Ammon's horn (tissue), 1 donor: Measurements from ENCODE around the gene BICDL2.

ENCODE experiments used
- DNase-seq: peaks from one replicate; pipeline ENCODE4 v3.0.0-alpha.2; 2016; ENCODE audit warnings: low spot score

Gene BICDL2

GRCh38 chr16:3023669-3024478 is 12.9 kb downstream of the BICDL2 start, which contains the start of the genes HCFC1R1 and THOC6:
TSS of gene HCFC1R1 (minus strand) at chr16:3023942. CDS start at chr16:3023941, 1 bp downstream.
TSS of gene THOC6 (plus strand) at chr16:3024035. CDS start at chr16:3024327, 292 bp downstream.
- DNase-seq = peak; percentile 99

- DNase-seq = peak; percentile 62
Measured at GRCh38 chr16:3023415-3023668, 13.4 kb downstream of the BICDL2 start.

- DNase-seq = no peak
Measured at GRCh38 chr16:3022684-3023414, 13.9 kb downstream of the BICDL2 start.

DNA sequence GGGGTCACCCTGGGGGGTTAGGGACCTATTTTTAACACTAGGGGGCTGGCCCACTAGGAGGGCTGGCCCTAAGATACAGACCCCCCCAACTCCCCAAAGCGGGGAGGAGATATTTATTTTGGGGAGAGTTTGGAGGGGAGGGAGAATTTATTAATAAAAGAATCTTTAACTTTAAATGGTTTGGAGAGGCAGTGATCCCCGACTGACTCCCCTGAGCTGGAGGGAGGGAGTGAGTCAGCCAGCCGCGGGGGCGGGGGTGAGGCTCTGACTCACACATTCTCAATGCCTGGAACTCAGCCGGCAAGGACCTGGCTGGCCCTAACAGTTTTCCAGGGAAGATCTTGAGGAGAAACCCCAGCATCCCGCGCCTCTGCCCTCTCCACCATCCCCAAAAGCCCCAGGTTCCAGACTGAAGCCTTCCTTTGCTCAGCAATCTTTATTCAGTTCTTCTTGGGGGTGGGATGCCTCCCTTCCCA is 14.5 kb downstream of the BICDL2 start:
- peak; percentile 64 for DNase-seq

GRCh38 chr16:3021449-3022207 is 15.1 kb downstream of the BICDL2 start:
- DNase-seq = peak; percentile 60

DNA sequence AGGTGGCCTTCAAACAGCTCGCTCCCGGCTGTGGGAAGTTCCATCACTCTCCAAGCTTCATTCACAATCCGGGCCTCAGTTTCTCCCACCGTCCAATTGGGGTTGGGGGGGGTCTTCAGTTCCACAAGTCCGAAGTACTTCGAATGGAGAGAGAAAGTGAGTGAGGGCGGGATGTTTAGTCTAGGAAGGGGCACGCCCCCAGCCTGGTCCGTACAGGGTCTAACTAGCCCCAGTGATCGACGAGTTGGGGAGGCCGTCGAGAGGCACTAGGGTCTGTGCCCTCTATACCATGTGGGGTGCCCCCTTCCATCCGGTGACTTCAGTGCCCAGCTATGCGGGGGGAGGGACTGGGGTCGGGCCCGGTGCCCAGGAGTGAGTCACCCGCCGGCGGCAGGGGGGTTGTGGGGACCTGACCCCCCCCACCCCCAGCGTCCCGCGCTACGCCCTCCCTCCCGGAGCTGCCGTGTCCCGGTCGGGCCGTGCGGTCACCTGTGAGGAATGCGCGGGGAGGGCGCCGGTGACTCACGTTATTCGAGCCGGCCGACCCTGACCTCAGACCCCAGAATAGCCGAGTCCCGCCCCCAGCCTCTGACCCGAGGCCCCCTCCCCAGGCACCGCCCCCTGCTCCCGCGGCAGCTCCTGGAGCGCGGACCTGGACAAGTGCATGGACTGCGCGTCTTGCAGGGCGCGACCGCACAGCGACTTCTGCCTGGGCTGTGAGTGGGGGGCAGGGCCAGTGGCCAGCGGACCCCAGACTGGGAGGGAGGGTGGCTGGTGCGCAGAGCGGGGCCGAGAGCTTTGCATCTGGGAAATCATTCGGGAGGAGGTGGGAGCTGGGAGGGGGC is 15.9 kb downstream of the BICDL2 start:
- peak; percentile 47 for DNase-seq

DNA sequence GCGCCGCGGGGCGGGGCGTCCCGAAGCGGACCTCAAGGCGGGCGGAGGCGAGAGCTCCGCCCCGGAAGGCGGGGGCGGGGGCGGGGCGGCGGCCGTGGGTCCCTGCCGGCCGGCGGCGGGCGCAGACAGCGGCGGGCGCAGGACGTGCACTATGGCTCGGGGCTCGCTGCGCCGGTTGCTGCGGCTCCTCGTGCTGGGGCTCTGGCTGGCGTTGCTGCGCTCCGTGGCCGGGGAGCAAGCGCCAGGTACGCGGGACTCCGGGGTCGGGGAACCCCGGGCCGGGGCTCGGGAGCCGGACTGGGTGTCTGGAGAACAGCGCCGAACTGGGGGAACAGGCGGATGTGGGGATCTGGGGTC is 16.5 kb downstream of the BICDL2 start, which contains the start of gene TNFRSF12A:
Gene TNFRSF12A (plus strand): TSS at position 122 of the 357 bp plus-strand sequence. CDS start 30 bp downstream, at position 152.
- DNase-seq = peak; percentile 69

GRCh38 chr16:3019594-3020246 is 17.0 kb downstream of the BICDL2 start:
- no peak for DNase-seq

- no peak for DNase-seq
Measured at GRCh38 chr16:3017794-3018506, 18.8 kb downstream of the BICDL2 start, which contains the start of gene CLDN6. TSS of gene CLDN6 (minus strand) at chr16:3018183. CDS start at chr16:3016021, 2,162 bp downstream.

DNA sequence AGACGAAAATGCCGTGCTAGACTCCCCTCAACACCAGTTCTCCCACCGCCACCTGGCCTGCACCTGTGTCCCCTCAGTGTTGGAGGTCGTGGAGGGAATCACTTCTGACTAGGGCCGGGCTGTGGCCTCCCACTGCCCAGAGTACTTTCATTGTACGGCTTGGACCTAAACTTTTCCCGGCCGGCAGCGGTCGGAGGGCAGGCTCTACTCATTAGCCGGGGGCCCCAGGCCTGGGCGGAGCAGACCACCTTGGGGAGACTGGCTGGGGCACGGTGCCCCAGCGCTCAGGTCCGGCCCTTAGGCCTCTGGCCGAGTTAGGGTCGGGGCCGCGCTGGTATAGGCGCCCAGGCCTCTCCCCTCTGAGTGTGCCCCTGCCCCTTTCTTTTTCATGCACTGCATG is 19.4 kb downstream of the BICDL2 start:
- DNase-seq = no peak

DNA sequence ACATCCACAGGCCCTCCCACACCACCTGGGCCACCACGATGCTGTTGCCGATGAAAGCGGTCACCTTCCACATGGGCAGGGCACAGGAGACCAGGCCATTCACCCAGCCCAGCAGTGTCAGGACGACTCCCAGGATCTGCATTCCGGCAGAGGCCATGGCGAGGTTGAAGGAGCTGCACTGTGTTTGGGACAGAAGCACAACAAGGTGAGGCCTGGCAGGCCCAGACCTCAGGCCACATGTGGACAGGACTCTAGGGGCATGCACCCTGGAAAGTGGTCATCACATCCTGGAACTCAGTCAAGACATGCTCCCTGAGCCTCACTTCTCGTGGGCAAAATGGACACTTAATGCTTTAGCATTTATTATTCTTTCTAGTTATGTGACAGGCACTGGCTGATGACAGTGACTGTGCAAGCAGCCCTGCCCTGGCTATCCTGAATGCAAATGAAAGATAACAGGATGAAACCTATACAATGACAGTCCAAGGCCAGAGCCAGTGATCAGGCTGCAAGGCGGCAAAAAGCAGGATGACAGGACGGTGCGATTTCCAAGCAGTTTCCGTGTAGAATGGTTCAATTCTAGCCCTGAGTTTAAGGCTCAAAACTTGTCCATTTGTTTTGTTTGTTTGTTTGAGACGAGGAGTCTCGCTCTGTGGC is 20.8 kb downstream of the BICDL2 start:
- no peak for DNase-seq

DNA sequence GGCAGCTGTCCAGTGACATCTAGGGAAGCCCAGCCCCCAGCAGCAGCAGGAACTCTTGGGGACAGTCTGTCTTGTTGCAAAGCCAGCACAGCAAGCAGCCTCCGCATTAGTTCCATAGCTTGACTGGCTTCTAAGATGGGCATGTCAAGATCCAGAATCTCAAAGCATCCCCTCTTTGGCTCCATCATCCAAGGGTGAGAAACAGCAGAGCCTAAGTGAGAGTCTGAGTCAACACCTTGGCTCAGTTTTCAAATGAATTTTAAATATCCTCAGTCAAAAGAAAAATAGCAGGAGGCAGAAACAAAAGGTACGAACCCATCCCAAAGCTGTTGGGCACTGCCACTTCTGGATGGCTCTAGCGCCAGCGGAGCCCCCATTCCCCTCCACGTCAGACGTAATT is 21.8 kb downstream of the BICDL2 start:
- no peak for DNase-seq

- no peak for DNase-seq
Measured at GRCh38 chr16:3013998-3014690, 22.6 kb downstream of the BICDL2 start.

- no peak for DNase-seq
Measured at GRCh38 chr16:3013491-3013951, 23.2 kb downstream of the BICDL2 start.

DNA sequence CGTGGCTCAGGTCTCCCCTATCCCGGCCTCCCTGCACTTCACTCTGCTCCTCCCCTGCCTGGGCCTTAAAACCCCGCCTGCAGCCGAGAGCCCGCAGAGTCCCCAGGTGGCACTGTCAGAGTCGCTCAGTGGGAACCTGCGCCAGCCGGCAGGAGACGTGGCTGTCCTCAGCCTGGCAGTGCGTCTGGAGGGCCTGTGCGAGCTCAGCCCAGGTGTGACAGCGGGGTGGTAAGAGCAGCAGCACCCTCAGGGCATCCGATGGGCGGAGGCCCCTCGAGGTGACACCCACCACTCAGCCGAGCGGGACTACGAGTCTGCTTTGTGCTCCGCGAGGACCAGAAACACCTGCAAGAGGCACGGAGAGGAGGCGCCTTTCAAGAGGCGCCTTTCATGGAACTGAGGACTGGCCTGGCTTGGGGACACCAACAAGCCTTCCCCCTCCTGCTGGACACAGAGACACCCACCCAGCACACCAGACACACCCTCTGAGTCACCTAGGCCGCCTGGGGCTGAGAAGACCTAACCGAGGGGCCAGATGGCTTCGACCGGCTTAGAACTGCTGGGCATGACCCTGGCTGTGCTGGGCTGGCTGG is 23.8 kb downstream of the BICDL2 start, which contains the start of gene CLDN9:
Gene CLDN9 (plus strand): TSS at position 96 of the 593 bp plus-strand sequence. CDS start 440 bp downstream, at position 536.
- DNase-seq = no peak

GRCh38 chr16:3012246-3012645 is 24.5 kb downstream of the BICDL2 start:
- DNase-seq = no peak

GRCh38 chr16:3010510-3010909 is 26.2 kb downstream of the BICDL2 start:
- no peak for DNase-seq
